Stimulated activated CD8-positive, alpha-beta memory T cell treated with anti-CD3 and anti-CD28 coated beads, Interleukin-7, amount 100 ng/mL, for 1 hour (primary cell): ENCODE data around the gene GREB1.

Experiments used
- DNase-seq, 2 donors: peaks; one replicate each; pipeline ENCODE4 v3.0.0-alpha.2; 2020; ENCODE audit warnings: low read depth in 2 of 2

Gene GREB1

DNA sequence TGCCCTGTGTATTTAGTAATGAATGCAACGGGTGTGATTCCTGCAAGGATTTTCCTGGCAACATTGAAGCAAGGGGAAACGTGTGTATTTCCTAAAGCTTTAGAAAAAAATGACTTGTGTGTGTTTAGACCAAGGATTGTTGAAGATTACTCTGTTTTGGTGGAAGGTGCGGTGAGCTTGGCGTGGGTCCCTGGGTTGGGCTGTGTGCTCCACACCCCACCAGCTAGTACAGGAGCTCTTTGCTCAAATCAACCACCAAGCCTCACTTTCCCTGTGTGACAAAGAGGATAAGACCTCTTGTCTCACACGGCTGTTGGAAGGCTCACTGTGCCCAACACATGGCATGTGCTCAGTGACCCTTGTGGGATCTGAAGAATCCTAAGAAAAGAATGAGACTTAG is 21.4 kb upstream of the GREB1 start:
- no peak for DNase-seq

DNA sequence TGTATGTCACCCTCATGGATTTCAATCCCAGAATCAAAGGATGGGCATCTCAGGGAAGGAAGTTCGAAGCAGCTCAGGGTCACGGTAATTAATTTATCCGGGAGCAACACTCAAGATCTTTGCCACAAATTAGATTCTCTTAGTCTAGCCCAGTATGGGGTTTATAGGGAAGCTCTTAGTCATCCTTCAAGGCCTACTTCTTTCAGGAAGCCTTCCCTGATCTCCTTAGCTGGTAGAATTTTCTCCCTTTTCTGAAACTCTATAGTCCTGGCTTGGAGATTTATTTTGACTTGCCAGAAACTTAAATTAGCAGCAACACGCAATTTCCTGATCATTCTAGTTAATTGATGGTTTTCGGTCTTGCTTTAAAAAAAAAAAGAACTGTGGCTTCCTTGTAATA is 20.5 kb upstream of the GREB1 start:
- no peak for DNase-seq

DNA sequence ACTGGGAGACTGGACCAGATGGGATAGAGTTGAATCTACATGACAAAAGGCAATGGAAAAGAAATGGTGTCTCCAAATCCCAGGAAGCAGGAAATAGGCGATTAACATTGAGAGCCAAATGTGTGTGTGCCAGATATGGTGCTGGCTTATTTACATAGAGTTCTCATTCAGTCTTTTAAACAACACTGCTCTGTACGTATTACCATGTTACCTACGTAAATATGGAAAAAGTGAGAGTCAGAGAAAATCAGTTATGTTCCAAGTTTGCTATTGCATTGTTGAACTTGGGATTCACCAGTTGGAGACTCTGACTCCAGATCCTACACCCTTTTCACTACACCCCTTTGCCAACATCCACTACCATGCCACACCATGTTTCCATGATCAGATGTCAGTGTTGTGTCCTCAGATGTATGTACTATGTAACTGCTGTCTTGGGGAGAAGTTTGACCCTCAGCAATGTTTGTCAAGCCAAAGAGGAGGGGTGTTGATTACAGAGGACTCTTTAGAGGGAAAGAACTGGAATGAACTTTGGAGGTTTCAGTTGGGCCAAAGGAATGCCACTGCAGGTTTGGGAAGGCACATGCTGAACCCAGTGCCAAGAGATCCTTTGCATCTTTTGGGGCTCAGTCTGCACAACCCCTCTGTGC is 19.6 kb upstream of the GREB1 start:
- DNase-seq: no peak

DNA sequence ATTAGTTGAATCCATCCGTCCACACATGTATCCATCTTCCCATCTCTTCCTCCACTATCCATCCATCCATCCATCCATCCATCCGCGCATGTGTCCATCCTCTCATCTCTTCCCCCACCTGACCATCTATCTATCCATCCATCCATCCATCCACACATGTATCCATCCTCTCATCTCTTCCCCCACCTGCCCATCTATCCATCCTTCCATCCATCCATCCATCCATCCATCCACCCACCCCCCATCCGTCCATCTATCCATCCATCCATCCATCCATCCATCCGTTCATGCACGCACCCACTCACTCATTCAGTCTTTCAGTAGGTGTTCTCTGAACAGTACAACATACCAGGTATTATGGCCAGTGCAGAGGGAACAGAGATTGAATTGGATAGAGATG is 18.9 kb upstream of the GREB1 start:
- DNase-seq: no peak

DNA sequence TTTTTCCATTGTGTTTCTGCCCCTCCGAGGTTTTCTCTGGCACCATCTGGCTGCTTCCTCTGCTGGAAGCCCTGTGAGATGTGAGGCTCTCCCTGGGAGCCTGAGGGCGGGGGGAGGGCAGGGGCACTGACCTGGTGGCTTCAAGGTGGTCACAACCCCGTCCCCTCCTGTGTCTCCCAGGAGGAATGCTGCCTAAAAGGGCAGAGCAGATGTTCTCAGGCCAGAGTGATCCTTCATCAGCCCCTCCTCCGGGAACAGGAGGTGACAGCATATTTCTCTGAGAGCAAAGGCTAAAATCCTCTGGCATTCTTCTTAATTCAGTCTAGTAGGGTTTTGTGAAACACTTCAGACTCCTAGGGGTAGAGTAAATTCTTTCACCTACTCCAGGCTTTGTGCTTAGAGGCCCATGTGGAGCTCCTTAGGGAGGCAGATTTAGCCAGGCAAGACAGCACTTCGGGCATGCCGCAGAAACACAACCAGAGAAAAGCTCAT is 18.3 kb upstream of the GREB1 start:
- DNase-seq: no peak

DNA sequence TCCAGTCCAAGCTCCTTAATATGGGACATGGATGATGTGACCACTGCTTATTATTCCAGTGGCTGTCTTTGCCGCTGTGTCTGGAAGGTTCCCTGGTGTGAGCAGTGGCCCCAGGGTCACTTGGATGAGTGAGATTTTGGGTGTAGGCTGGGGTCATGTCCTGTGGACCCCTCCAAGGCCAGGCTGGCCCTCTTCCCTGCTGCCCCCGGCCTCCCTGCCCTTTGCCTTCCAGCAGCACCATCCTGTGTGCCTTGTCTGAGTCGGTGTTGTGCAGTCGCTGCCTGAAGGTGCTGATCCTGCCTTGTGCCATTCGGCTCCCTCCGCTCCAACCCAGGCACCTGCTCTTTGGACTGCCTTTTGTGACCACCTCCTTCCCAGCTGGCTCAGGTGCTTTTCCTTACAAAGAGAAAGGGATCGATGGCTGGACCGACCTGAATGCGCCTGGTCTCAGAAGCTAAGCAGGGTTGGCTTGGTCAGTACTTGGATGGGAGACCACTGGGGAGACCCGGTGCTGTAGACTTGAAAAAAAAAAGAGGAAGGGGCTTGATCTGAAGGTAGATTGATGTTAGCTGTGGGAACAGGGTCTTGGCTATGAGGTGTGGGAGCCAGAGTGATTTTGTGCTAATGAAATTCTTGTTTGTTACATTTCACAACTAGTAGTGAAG is 16.7 kb upstream of the GREB1 start:
- no peak for DNase-seq

DNA sequence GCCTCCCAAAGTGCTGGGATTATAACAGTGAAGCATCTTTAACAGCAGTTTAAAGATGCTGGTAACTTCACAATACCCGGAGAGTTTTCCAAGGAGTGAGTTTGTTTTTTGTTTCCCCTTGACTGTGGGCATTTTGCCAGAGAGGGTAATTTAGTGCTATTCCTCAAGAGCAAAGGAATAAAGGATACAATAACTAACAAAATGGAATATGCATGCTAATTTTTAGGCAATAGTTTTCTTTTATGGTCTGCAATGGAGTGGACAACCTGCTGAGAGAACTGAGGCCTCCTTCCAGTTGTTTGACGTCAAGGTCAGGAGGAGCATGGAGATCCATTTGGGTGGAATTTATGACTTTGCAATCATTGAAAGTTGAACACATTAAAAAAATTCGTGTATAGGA is 15.9 kb upstream of the GREB1 start:
- no peak for DNase-seq

DNA sequence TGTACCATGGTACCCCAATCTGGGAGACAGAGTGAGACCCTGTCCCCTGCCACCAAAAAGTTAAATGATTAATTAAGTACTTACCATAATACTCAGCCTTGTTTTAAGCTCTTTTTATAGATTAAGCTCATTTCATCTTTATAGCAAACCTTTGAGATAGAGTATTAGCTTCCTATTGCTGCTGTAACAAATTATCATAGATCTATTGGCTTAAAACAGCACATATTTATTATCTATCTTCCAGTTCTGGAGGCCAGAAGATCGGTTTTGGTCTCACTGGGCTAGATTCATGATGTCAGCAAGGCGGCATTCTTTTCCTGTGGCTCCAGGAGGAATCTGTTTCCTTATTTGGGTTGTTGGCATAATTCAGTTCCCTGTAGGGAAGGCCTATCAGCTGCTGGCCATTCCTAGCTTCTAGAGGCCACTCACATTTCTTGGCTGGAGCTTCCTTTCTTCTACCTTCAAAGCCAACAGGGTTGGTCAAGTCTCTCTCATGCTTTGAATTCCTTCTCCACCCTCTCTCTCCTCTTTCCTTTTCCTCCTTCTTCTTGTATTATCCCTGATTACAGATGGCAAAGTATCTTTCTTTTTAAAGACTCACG is 13.7 kb upstream of the GREB1 start:
- no peak for DNase-seq

DNA sequence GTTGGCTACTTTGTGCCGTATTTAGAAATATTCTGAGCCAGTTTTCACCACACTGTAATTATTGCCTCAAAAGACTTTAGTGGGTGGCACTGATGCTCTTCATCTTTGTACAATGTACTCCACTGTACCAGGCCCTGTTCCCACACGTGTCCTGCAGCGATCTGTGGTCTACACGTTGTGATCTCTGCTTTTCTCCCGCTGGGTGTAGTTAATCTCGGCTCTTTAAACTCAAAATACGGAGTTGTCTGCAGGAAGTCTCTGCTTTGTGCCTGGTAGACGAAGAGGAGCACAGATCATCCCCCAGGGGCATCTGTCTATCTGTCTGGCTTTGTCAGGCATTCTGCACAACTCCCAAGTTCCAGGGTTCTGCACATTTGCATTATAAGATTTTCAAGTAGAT is 12.1 kb upstream of the GREB1 start:
- DNase-seq: no peak

DNA sequence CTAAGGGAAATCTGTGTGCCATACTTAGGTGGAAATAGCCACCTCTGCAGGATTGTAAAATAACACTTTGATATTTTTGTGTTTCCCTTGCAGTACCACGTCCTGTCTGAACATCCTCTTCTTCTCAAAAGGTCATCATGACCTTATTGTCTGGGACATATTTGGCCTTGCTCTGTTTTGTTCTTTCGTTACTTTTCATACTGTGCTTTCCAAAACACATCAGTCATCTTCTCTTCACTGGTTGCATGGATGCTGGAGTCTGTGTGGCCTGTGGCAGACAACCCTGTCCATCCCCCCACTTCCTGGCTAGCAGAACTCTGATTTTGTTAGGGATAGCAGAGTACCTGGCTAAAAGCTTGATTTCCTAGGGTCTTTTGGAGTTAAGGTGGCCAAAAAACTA is 9.4 kb upstream of the GREB1 start:
- no peak for DNase-seq

DNA sequence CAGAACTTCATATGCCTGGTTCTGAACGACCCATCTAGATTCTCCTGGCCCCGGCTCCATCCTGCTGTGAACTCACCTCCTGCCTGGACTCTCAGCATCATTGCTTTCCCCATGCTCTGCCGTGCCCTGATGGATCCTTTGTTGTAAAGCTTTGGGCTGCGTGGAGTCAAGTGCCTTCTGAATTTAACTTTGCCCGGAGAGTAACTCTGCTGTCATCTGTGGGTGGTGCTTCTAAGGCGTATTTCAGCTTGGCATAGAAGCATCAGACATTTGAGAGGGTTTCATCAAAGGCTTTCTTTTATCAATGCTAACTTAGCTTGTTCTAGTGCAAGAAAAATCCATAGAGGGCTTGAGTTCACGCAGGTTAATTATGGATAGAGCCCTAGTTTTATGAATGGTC is 8.1 kb upstream of the GREB1 start:
- no peak for DNase-seq

DNA sequence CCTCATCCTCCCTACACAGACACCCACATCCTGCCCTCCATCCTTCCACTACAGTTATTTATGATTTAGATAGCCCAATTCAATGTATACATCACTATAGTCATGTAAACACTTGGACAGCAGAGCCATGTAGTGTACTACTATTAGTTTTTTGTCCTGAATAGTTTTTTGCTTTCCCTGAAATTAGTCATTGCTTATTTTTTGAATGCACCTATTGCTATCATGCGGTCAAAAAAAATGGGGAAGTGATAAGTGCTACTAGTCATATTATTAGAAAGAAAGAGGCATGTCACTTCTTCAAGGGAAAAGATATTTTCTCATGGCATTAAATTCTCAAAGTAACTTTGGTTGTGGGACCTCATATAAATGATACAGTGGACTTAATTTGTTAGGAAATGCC is 6.8 kb upstream of the GREB1 start:
- no peak for DNase-seq

DNA sequence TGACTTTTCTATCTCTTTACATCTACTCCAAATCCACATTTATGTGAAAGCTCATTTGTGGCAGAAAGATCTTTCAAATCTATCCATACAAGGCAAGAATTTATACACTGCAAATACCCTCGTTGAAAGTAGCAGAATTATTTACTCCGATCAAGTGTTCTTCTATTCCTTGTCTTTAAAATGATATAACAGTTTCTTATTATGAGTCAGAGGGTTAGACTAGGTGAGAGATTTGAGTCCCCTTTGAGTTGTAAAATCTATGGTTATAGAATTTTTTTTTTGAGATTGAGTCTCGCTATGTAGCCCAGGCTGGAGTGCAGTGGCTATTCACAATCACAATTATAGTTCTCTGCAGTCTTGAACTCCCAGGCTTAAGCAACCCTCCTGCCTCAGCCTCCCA is 5.6 kb upstream of the GREB1 start:
- DNase-seq: no peak

DNA sequence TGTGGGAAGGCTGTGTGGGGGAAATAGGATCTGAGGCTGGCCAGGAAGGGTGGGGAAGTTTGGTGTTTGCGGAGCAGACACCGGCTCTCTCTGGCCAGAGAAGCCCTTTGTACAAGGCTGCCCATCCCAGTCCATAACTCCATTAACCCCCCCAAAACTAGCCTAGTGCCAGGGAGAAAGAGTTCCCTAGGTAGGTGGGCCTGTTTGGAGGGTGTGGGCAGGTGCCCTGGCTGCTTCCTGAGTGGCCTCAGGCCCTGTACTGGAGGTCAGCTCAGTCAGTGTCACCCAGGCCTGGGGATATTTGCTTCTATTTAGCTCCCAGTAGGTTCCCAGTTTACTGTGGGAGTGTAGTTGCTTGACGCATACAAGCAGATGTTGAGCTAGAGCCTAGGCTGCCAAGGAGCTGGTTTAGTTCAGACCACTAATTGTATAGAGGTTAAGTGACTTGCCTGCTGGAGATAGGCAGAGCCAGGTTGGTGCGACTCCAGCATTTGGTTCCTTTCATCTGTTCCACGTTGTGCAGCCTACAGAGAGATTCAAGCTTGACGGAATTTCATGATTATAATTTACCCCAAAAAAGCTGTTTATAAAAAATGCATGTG is 2.9 kb upstream of the GREB1 start:
- DNase-seq: no peak

DNA sequence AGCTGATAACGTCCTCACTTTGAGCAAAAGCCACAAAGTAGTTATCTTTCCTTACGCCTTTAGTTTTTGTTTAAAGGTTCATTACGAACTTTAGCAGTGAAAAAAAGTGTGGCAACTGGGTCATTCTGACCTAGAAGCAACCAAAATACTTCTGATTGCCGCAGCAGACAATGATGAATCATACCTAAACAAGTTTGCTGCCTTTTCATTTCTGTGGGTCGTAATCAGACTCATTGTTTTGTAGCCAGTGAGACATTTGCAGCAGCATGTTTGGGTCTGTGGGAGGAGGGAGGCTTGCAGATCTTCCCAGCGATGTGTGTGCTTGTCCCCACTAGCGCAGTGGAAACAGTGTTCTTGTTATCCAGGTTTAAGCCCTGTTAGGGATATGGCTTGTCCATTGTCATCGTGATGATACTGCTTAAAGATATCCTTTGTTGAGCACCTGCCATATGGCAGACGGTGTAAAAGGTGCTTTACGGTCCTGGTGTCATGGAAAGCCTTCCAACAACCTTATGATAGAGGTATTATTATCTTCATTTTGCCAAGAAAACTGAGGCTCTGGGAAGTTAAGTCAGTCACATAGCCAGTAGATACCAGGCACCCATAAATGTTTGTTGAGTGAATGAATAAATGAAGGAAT is 1.3 kb upstream of the GREB1 start:
- no peak for DNase-seq

DNA sequence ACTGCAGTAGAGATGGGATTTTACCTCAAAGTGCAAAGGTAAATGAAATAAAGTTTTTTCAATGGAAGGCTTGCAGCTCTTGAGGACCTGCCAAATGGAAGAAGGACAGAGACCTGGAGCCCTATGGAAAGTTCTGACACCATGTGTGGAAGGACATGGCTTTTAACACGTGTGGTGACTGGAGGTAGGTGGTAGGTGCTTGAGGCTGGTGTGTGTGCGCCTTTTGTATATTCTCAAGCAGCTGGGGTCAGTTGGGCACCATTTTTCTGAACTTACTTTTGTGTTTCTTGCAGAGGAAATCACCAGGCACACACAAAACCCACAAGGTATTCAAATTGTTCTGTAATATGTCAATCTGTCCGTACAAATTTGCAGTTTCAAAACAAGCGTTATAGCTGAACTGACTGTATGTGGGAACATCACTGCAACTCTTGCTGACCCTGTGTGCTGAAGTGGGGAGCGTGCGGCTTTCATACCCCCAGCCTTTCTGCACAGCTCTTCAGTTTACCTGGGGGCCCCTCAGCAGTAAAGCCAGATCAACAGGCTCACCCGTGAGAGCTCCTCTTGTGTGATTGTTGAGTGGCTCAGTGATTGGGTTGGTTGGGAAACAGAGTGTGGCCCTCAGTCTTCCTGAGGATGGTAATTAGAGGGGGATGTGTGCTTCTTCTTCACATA is 363 bp downstream of the GREB1 start:
- DNase-seq: no peak

DNA sequence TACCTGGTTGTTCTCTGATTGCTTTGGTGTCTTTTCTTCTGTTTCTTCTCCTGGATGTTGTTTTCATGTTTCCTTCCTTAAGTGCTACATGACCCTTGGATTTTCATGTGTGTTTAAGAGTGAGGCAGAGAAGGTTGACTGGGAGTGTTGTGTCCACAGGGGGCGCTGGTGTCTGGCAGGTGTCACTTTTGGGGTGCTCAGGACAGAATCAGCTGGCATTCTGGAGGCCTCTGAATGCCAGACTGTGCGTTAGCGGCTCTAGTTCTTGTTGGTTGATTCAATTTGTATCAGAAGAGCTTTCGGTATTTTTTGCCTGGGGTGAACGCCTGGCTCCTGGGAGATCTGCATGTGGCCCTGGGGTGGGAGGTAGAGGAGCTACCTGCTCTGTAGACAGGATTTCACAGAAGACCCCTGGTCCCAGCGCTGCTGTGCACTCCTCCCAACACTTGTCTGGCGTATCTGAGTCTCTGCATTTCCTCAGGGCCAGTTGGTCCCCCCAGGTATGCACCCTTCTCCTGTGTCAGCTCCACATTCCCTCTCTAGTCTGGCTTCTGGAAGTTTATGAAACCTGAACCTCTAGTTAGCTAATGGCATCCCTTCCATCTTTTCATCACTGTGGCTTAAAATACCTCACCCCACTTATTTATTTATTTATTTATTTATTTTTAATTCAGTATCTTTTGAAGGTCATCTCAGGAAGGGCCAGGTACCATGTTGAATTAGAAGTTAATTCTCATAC is 1.1 kb downstream of the GREB1 start:
- no peak for DNase-seq

DNA sequence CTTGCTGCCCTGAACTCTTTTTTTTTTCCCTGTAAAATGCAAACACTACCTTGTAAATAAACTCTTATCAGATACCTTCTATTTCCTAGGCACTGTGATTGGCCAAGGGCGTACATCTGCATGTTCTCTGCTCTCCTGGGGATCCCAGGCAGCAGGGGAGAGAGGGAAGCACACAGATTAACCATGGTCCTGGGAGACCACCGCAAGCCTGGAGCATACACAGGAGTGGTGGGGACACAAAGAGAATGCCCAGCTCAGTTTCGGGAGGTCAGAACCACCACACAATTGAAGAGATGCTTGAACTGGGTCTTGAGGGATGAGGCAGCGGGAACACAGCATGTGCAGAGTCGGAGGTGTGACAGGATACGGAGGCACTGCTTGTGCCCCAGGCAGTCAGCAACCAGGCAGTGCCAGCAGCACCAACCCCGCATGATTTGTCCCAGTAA is 2.1 kb downstream of the GREB1 start:
- DNase-seq: no peak

DNA sequence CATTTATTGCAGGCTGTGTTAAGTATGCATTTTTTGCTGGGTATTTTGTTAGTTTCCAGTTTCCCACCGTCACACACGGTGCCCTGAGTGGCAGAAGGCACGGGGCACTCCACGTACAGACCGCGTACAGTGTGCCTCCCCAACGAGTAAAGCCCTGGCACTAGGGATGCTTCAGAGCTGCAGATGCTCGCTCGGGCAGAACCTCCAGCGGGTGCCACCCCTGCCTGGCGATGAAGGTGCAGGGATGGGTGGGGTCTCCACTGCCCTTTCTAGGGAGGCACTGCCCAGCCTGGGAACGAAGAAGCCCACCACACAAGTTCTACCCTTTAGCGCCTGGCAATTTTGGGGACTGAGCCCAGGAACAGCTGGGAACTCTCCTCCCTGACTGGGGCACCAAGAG is 4.1 kb downstream of the GREB1 start:
- DNase-seq: no peak

DNA sequence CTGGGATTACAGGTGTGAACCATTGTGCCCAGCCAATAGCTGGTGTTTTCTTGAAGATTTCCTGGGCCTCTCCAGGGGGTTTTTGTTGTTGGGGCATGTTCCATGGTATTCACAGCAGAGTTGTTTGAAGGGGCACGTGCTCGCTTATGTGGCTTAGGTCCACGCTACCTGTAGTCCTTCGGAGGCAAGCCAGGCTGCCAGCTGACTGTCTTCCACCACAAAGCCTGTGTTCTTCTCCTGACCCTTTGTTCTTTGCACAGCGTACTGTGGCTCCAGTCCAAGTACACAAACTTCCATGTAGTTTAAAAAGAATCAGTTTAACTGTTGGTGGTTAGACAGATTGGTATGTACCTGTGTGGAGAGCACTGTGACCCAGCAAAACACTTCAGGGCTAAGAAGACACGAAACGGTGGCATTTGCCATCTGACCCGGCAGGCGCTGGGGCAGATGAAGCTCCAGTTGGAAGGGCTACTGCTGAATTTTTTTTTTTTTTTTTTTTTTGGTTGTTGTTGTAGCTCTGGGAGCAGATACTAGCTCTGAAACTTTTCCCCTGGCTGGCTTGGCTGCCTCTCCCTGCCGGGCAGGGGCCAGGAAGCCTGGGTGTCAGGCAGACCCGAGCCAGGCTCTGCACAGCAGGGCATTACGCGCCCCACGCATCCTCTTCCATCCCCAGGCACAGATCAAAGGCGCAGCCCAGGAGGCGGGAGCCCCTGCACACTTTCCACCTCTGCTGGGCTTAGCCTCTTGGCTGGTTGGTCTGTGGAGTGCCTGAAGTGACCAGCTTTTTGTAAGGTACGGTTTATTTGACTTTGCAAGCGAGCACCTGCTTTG is 5.7 kb downstream of the GREB1 start:
- no peak for DNase-seq
